Ovary (tissue), 9 donors: Measurements from ENCODE around the gene KRT15. TPM values are rescaled to one million over a fixed set of nuclear protein-coding genes. Genes with fewer than 3 reads are reported as not detected.

Source experiments
- DNase-seq, 5 donors: peaks; one replicate each; pipeline ENCODE4 v3.0.0-alpha.2; 2019 to 2020
- H3K27ac ChIP-seq, 2 donors: fragments of 200-600 bp; one replicate each; pipeline versions ENCODE4 v1.5.1 to v1.8.0; 2019 to 2022
- H3K27me3 ChIP-seq: fragments of 200-600 bp; one replicate; pipeline ENCODE4 v1.8.0; 2022
- H3K36me3 ChIP-seq: fragments of 200-600 bp; sonication (generic); one replicate; pipeline ENCODE4 v1.5.1; 2019
- H3K4me1 ChIP-seq: one replicate; pipeline ENCODE4 v1.8.1; 2013; ENCODE audit warnings: mild to moderate bottlenecking, moderate library complexity; ENCODE audit not compliant: insufficient read depth
- H3K4me3 ChIP-seq: fragments of 200-600 bp; sonication (generic); one replicate; pipeline ENCODE4 v1.5.1; 2017
- H3K9me3 ChIP-seq, 2 donors: fragments of 200-600 bp in 1 of 2; sonication (generic) in 1 of 2; one replicate each; pipeline versions ENCODE4 v1.5.1 to v1.8.1; 2013 to 2019; ENCODE audit warnings: mild to moderate bottlenecking in 1 of 2, moderate library complexity in 1 of 2
- CTCF ChIP-seq, 3 donors: fragments of 450-650 bp in 2 of 3; fragments of 200-600 bp in 1 of 3; IDR thresholded peaks; one replicate each; pipeline versions ENCODE4 v1.5.1 to v1.8.0; 2016 to 2022; ENCODE audit warnings: antibody characterized with exemption in 3 of 3, mild to moderate bottlenecking in 1 of 3
- EP300 ChIP-seq: sonication (generic); formaldehyde crosslinking; IDR thresholded peaks from one replicate; pipeline ENCODE4 v1.6.1; 2017; ENCODE audit warnings: antibody characterized with exemption
- POLR2A ChIP-seq: fragments of 450-650 bp; IDR thresholded peaks from one replicate; pipeline ENCODE4 v1.6.1; 2017; ENCODE audit warnings: antibody characterized with exemption, mild to moderate bottlenecking, moderate library complexity
- WGBS, 3 donors: extraction: QIAGEN DNeasy Blood & Tissue Kit in 1 of 3; methylation state at CpG; one replicate each; pipeline versions ENCODE4 v1.1.5 to v1.1.7; 2013 to 2017; 5-methylcytosine and 5-hydroxymethylcytosine counted together
- intact Hi-C, 4 donors: fragments of 100-400 bp; cut with DNase I; formaldehyde crosslinking; loops; one replicate each; pipeline versions ENCODE4 v1.11.0 to v1.15.1; 2022 to 2023
- polyA plus RNA-seq, 2 donors: library from polyadenylated mRNA; stranded (reverse); fragments of 200-250 nt in 1 of 2; fragments of 350-450 nt in 1 of 2; fragmentation: Illumina TruSeq in 1 of 2; extraction: RNeasy Lipid Tissue Mini Kit (QIAGEN cat#74804) in 1 of 2; gene quantifications; one replicate each; pipeline ENCODE4 v1.2.3, GENCODE V29; 2013 to 2014
- total RNA-seq, 7 donors: library from RNA; depleted of rRNA in 2 of 7; stranded (reverse); fragments of >200 nt in 2 of 7; fragmentation: NEBNext Ultra II Directional in 3 of 7; extraction: Animal tissue kit (Norgen Biotek cat#: 25700) in 3 of 7; gene quantifications; one replicate each; pipeline versions ENCODE4 v1.1.0 to v1.2.4, GENCODE V29; 2016 to 2023
- donor health status: DM: no; HTN: no; CAD: no; lungs with moderate emphysema.
- donor health status: DM: no; HTN: no; CAD: no.
- donor health status: Bipolar disorder and iron deficiency.
- donor health status: DM: yes; HTN: yes; CAD: no.
- donor health status: DM: no; HTN: no; CAD: no.
- donor health status: DM: yes; HTN: yes; CAD: no.

Gene KRT15
- total and polyA plus RNA-seq, 9 donors = 0.11 to 9.4 (median 0.37) TPM; not detected in 1

- DNase-seq = peak in 3 of 5 donors; percentile 11 to 42 (median 30)
- H3K27me3 ChIP-seq = no peaks in the 10 kb centered on the region
- WGBS, 3 donors = 48 to 64% (median 54%) methylated on average over 8 of the region's 8 CpGs
Measured at GRCh38 chr17:41530062-41531048, 11.7 kb upstream of the KRT15 start.

GRCh38 chr17:41529491-41529915 lies 10.8 kb upstream of the KRT15 start:
- H3K9me3 ChIP-seq = no peaks in the 10 kb centered on the region
- H3K27ac ChIP-seq = peak overlapping the region in 1 of 2 donors; percentile 19
- no peaks in the 10 kb centered on the region for H3K27me3 ChIP-seq
- TF ChIP-seq CTCF (IDR thresholded peaks at IDR 0.05) = no peak
- no peak for TF ChIP-seq EP300
- TF ChIP-seq POLR2A = no peak
- no peak overlapping the region for H3K4me3 ChIP-seq
- WGBS, 3 donors = 87 to 94% (median 93%) methylated on average over 5 of the region's 5 CpGs
- no peaks in the 10 kb centered on the region for H3K36me3 ChIP-seq
- intact Hi-C loops = loop anchor here in 2 of 4 donors (10.0 kb wide), 1 partner anchor 115 kb away; no protein-coding TSS in a partner anchor
- H3K4me1 ChIP-seq = peaks cover 1% of the 10 kb centered on the region
- DNase-seq = no peak

More at GRCh38 chr17:41530062-41531048, 11.7 kb upstream of the KRT15 start:
- TF ChIP-seq POLR2A (no peak), EP300 (no peak)
- H3K4me3 ChIP-seq = no peak overlapping the region
- intact Hi-C loops = no loop called here
- no peaks in the 10 kb centered on the region for H3K9me3 ChIP-seq
- no peaks in the 10 kb centered on the region for H3K36me3 ChIP-seq
- peaks cover 1% of the 10 kb centered on the region for H3K4me1 ChIP-seq
- peak overlapping the region in 1 of 2 donors; percentile 19 for H3K27ac ChIP-seq

GRCh38 chr17:41528959-41529353 lies 10.3 kb upstream of the KRT15 start:
- TF ChIP-seq CTCF (IDR thresholded peaks at IDR 0.05) (no peak), POLR2A (no peak), EP300 (no peak)
- WGBS, 3 donors = 92 to 97% (median 92%) methylated on average over 10 of the region's 10 CpGs
- no peak for DNase-seq
- H3K9me3 ChIP-seq = no peaks in the 10 kb centered on the region
- H3K4me3 ChIP-seq = no peak overlapping the region
- H3K27ac ChIP-seq = peak overlapping the region in 1 of 2 donors; percentile 76
- H3K4me1 ChIP-seq = peaks cover 2% of the 10 kb centered on the region
- intact Hi-C loops = loop anchor here in 2 of 4 donors (10.0 kb wide), 1 partner anchor 114 kb away; no protein-coding TSS in a partner anchor
- no peaks in the 10 kb centered on the region for H3K27me3 ChIP-seq
- H3K36me3 ChIP-seq = no peaks in the 10 kb centered on the region

GRCh38 chr17:41527063-41528023 lies 8.7 kb upstream of the KRT15 start:
- Histone ChIP-seq H3K4me1 (peaks cover 7% of the 10 kb centered on the region), H3K27ac (peak overlapping the region; percentile 68 to 76), H3K4me3 (peak overlapping the region; percentile 68), H3K9me3 (no peaks in the 10 kb centered on the region), H3K27me3 (no peaks in the 10 kb centered on the region), H3K36me3 (no peaks in the 10 kb centered on the region)
- DNase-seq = peak; percentile 60 to 78 (median 70)
- TF ChIP-seq EP300 (no peak), POLR2A (peak; percentile 12)
- WGBS, 3 donors = 2 to 6% (median 3%) methylated on average over 61 to 62 of the region's 62 CpGs
- intact Hi-C loops = loop anchor here in 2 of 4 donors (10.0 kb wide), 1 partner anchor 113 kb away; no protein-coding TSS in a partner anchor

GRCh38 chr17:41524261-41524660 lies 5.6 kb upstream of the KRT15 start:
- Histone ChIP-seq H3K4me3 (no peak overlapping the region), H3K9me3 (no peaks in the 10 kb centered on the region), H3K36me3 (no peaks in the 10 kb centered on the region), H3K27me3 (no peaks in the 10 kb centered on the region), H3K27ac (no peak overlapping the region), H3K4me1 (peaks cover 7% of the 10 kb centered on the region)
- WGBS, 3 donors = 65 to 85% (median 83%) methylated on average over 11 of the region's 11 CpGs
- TF ChIP-seq POLR2A (no peak), EP300 (no peak), CTCF (IDR thresholded peaks at IDR 0.05) (no peak)
- intact Hi-C loops = loop anchor here in 2 of 4 donors (10.0 kb wide), 1 partner anchor 109 kb away; no protein-coding TSS in a partner anchor
- DNase-seq = no peak
